Measurements from ENCODE around the gene DCAF11. TPM values are rescaled to one million over a fixed set of nuclear protein-coding genes. Genes with fewer than 3 reads are reported as not detected.

The DCAF11 gene
- total and polyA plus RNA-seq, 2 of the 13 experiments (the other 11 are each of a cell fraction or from before 2014, with no cell fraction given) = 150 to 257 TPM

DNA sequence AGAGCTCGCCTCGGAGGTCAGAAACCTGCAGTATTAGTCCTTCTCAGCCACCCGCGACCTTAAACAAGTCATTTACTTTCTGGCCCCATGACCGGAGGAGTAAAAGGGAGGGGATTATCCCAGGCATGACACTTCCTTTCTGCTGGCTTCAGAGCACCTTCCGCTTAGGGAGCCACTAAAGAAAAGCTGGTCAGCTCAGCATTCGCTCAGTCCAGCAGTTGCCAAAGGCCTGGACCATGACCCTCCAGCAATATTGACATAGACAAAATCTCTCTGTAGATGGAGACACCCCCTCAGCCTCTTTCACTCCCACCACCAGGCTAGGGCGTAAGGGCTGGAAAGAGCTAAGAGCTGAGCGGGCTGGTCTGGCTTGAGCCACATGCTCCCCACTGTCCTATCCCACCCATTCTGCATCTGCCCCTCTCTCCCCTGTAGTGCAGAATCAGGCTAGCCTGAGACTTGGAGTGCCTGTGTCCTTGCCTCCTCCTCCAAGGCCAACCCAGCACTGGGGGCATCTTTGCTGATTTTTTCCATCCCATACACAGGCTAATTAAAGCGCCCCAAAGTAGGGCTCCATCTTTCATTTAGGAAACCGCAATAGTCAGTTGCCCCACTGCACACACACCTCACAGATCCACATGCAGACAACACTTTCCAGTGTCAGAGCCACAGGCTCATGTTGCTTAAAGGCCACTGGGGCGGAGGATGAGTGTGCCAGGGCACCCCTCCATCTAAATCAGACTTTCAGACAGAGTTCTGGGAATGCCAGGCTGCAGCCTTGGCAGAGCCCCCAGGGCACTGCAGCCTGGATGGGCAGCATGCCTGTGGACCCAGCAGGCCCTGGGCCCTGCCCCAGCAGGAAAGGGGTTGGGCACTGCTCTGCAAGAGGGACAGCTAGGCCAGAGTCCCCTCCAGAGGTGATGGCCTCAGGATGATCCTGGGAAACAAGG lies 47.2 kb upstream of the DCAF11 start (continued):
- TF ChIP-seq, protein P1, sequence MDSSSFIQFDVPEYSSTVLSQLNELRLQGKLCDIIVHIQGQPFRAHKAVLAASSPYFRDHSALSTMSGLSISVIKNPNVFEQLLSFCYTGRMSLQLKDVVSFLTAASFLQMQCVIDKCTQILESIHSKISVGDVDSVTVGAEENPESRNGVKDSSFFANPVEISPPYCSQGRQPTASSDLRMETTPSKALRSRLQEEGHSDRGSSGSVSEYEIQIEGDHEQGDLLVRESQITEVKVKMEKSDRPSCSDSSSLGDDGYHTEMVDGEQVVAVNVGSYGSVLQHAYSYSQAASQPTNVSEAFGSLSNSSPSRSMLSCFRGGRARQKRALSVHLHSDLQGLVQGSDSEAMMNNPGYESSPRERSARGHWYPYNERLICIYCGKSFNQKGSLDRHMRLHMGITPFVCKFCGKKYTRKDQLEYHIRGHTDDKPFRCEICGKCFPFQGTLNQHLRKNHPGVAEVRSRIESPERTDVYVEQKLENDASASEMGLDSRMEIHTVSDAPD (CRISPR knock-in tag; IDR thresholded peaks at IDR 0.05) = no peak
- TF ChIP-seq FOXJ3 (CRISPR knock-in tag; IDR thresholded peaks at IDR 0.05; ENCODE audit: borderline replicate concordance) (no peak), SMARCC2 (IDR thresholded peaks at IDR 0.05) (no peak), ZNF430 (CRISPR knock-in tag; IDR thresholded peaks at IDR 0.05) (peak; percentile 57; the same call in 1 of the 2 replicates), ZNF296 (CRISPR knock-in tag; conservative IDR thresholded peaks at IDR 0.05) (peak; percentile 68; the same call in 1 of the 2 replicates), NR2F2 (IDR thresholded peaks at IDR 0.05; ENCODE audit: borderline replicate concordance, low read depth) (no peak), ZNF501 (CRISPR knock-in tag; IDR thresholded peaks at IDR 0.05) (peak; percentile 23; the same call in 1 of the 2 replicates), NPAS2 (CRISPR knock-in tag; IDR thresholded peaks at IDR 0.05; ENCODE audit: borderline replicate concordance) (no peak), ZNF660 (CRISPR knock-in tag; IDR thresholded peaks at IDR 0.05; ENCODE audit: borderline replicate concordance, low read depth) (no peak), HNRNPH1 (optimal IDR thresholded peaks at IDR 0.05; ENCODE audit: low read depth, low read length) (no peak), PHF20 (CRISPR knock-in tag; IDR thresholded peaks at IDR 0.05) (no peak; the same call in 1 of the 2 replicates), BCL3 (CRISPR knock-in tag; IDR thresholded peaks at IDR 0.05) (peak; percentile 53; the same call in 1 of the 2 replicates), AGO2 (optimal IDR thresholded peaks at IDR 0.05; ENCODE audit: low read depth, low read length) (no peak), ZC3H4 (CRISPR knock-in tag; IDR thresholded peaks at IDR 0.05; ENCODE audit: borderline replicate concordance) (no peak), MAFF (IDR thresholded peaks at IDR 0.05; ENCODE audit: low read depth, low read length) (no peak), SYNCRIP (IDR thresholded peaks at IDR 0.05; ENCODE audit: insufficient read depth, low read depth, low read length) (no peak), ZSCAN31 (CRISPR knock-in tag; IDR thresholded peaks at IDR 0.05; ENCODE audit: low read depth) (peak; percentile 86; the same call in 1 of the 2 replicates), ZBTB7A (CRISPR knock-in tag; IDR thresholded peaks at IDR 0.05) (no peak), NFIC (IDR thresholded peaks at IDR 0.05; ENCODE audit: low read length) (no peak), CBFB (CRISPR knock-in tag; IDR thresholded peaks at IDR 0.05) (no peak), ATF6 (CRISPR knock-in tag; conservative IDR thresholded peaks at IDR 0.05) (no peak), ZBTB38 (CRISPR knock-in tag; IDR thresholded peaks at IDR 0.05) (no peak), BHLHE40 (IDR thresholded peaks at IDR 0.05; ENCODE audit: low read length) (no peak)
- TF ChIP-seq, protein P2, sequence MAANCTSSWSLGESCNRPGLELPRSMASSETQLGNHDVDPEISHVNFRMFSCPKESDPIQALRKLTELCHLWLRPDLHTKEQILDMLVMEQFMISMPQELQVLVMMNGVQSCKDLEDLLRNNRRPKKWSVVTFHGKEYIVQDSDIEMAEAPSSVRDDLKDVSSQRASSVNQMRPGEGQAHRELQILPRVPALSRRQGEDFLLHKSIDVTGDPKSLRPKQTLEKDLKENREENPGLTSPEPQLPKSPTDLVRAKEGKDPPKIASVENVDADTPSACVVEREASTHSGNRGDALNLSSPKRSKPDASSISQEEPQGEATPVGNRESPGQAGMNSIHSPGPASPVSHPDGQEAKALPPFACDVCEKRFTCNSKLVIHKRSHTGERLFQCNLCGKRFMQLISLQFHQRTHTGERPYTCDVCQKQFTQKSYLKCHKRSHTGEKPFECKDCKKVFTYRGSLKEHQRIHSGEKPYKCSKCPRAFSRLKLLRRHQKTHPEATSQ (CRISPR knock-in tag; IDR thresholded peaks at IDR 0.05; ENCODE audit: borderline replicate concordance) = no peak
